GM12874 (cell line): Measurements from ENCODE around the gene ANKMY1.

Experiments
- CTCF ChIP-seq: IDR thresholded peaks from 2 replicates; pipeline ENCODE4 v1.5.1; 2011; ENCODE audit warnings: low read depth, mild to moderate bottlenecking, control low read depth, low read length, moderate library complexity; ENCODE audit not compliant: insufficient read depth

ANKMY1 gene

GRCh38 chr2:240557101-240557751 is 562 bp downstream of the ANKMY1 start:
- TF ChIP-seq CTCF = no peak

GRCh38 chr2:240556553-240557100 is 1.2 kb downstream of the ANKMY1 start:
- TF ChIP-seq CTCF = peak; percentile 53

- no peak for TF ChIP-seq CTCF
Measured at GRCh38 chr2:240555541-240556250, 2.1 kb downstream of the ANKMY1 start.

GRCh38 chr2:240554767-240555493 is 2.9 kb downstream of the ANKMY1 start:
- no peak for TF ChIP-seq CTCF

GRCh38 chr2:240553956-240554480 is 3.8 kb downstream of the ANKMY1 start:
- no peak for TF ChIP-seq CTCF

- TF ChIP-seq CTCF = no peak
Measured at GRCh38 chr2:240551811-240552210, 6.0 kb downstream of the ANKMY1 start.

GRCh38 chr2:240551288-240551687 is 6.5 kb downstream of the ANKMY1 start:
- TF ChIP-seq CTCF = no peak
